Measurements from ENCODE around the gene FOXJ3. TPM values are rescaled to one million over a fixed set of nuclear protein-coding genes. Genes with fewer than 3 reads are reported as not detected.

The FOXJ3 gene
- total and polyA plus RNA-seq, 2 donors (not counting 1 experiment from before 2014, with no cell fraction given): 15.4 to 76.4 TPM

- H3K4me3 Mint-ChIP-seq: no peak overlapping the region
- H3K27me3 Mint-ChIP-seq: peaks cover 24% of the 10 kb centered on the region
- H3K27ac Mint-ChIP-seq: no peak overlapping the region
- no peak overlapping the region for H3K9ac ChIP-seq (ENCODE audit: low read length)
- no peaks in the 10 kb centered on the region for H3K79me2 ChIP-seq (ENCODE audit: control insufficient read depth, insufficient read depth, low read length)
- no peaks in the 10 kb centered on the region for H4K20me1 ChIP-seq (ENCODE audit: control insufficient read depth, insufficient read depth, low read length, poor library complexity, severe bottlenecking)
- H2AFZ ChIP-seq (ENCODE audit: insufficient read depth, low read depth, low read length, poor library complexity, severe bottlenecking): no peak overlapping the region
- H3K4me3 ChIP-seq (ENCODE audit: control extremely low read depth in 1 of 5, extremely low read depth in 1 of 5, insufficient read depth in 1 of 5, low read depth in 2 of 5, low read length in 4 of 5): no peak overlapping the region
- no peak for TF ChIP-seq EZH2 (IDR thresholded peaks at IDR 0.05; ENCODE audit: borderline replicate concordance, insufficient read depth, low read depth, low read length, poor library complexity, severe bottlenecking)
- TF ChIP-seq, protein P1, sequence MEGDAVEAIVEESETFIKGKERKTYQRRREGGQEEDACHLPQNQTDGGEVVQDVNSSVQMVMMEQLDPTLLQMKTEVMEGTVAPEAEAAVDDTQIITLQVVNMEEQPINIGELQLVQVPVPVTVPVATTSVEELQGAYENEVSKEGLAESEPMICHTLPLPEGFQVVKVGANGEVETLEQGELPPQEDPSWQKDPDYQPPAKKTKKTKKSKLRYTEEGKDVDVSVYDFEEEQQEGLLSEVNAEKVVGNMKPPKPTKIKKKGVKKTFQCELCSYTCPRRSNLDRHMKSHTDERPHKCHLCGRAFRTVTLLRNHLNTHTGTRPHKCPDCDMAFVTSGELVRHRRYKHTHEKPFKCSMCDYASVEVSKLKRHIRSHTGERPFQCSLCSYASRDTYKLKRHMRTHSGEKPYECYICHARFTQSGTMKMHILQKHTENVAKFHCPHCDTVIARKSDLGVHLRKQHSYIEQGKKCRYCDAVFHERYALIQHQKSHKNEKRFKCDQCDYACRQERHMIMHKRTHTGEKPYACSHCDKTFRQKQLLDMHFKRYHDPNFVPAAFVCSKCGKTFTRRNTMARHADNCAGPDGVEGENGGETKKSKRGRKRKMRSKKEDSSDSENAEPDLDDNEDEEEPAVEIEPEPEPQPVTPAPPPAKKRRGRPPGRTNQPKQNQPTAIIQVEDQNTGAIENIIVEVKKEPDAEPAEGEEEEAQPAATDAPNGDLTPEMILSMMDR (IDR thresholded peaks at IDR 0.05): no peak
- H3K9me3 Mint-ChIP-seq (ENCODE audit: insufficient read depth): no peaks in the 10 kb centered on the region
- H3K27me3 ChIP-seq (replicated peaks in 1 of 4; ENCODE audit: control extremely low read depth in 1 of 4, control insufficient read depth in 3 of 4, insufficient read depth in 4 of 4, low read length in 3 of 4): peaks cover 0 to 17% (median 4%) of the 10 kb centered on the region in 4 experiments
- CTCF ChIA-PET: interaction anchor here (0.9 kb wide), 1 partner anchor 568 kb away, joined by 3 read pairs; no protein-coding TSS in a partner anchor
- H3K4me1 ChIP-seq (ENCODE audit: control insufficient read depth in 2 of 2, insufficient read depth in 2 of 2, low read length in 2 of 2): no peaks in the 10 kb centered on the region
- no peaks in the 10 kb centered on the region for H3K4me1 Mint-ChIP-seq
- no peak overlapping the region for H3K27ac ChIP-seq (ENCODE audit: low read length in 2 of 2)
- POLR2A ChIA-PET: no interaction called here
- H3K4me2 ChIP-seq (replicated peaks; ENCODE audit: low read depth, low read length, poor library complexity, severe bottlenecking): no peak overlapping the region
- no peaks in the 10 kb centered on the region for H3K9me3 ChIP-seq (ENCODE audit: control extremely low read depth in 1 of 3, control insufficient read depth in 2 of 3, insufficient read depth in 1 of 3, low read length in 2 of 3)
- WGBS (ENCODE audit: insufficient coverage): 100% methylated on average over 1 of the region's 5 CpGs
- H3K36me3 ChIP-seq (replicated peaks in 1 of 2; ENCODE audit: control extremely low read depth in 1 of 2, control insufficient read depth in 1 of 2, extremely low read depth in 1 of 2, insufficient read depth in 2 of 2, low read length in 1 of 2): no peaks in the 10 kb centered on the region
- intact Hi-C loops (cut with micrococcal nuclease): no loop called here
- no peak for ATAC-seq (ENCODE audit: low read depth)
- no peak for DNase-seq
Observed at GRCh38 chr1:42141978-42142377, 193.1 kb downstream of the FOXJ3 start.

GRCh38 chr1:42140191-42140590, 194.8 kb downstream of the FOXJ3 start:
- ATAC-seq (ENCODE audit: low read depth): no peak
- Mint-ChIP-seq H3K9me3 (ENCODE audit: insufficient read depth) (no peaks in the 10 kb centered on the region), H3K27me3 (peaks cover 28% of the 10 kb centered on the region), H3K4me1 (no peaks in the 10 kb centered on the region), H3K27ac (no peak overlapping the region), H3K4me3 (no peak overlapping the region)
- no peak overlapping the region for H2AFZ ChIP-seq (ENCODE audit: insufficient read depth, low read depth, low read length, poor library complexity, severe bottlenecking)
- no peaks in the 10 kb centered on the region for H3K4me1 ChIP-seq (ENCODE audit: control insufficient read depth in 2 of 2, insufficient read depth in 2 of 2, low read length in 2 of 2)
- no peaks in the 10 kb centered on the region for H4K20me1 ChIP-seq (ENCODE audit: control insufficient read depth, insufficient read depth, low read length, poor library complexity, severe bottlenecking)
- H3K79me2 ChIP-seq (ENCODE audit: control insufficient read depth, insufficient read depth, low read length): no peaks in the 10 kb centered on the region
- ChIA-PET POLR2A (no interaction called here), CTCF (no interaction called here)
- H3K4me3 ChIP-seq (ENCODE audit: control extremely low read depth in 1 of 5, extremely low read depth in 1 of 5, insufficient read depth in 1 of 5, low read depth in 2 of 5, low read length in 4 of 5): no peak overlapping the region
- peaks cover 0 to 3% (median 0%) of the 10 kb centered on the region in 4 experiments for H3K27me3 ChIP-seq (replicated peaks in 1 of 4; ENCODE audit: control extremely low read depth in 1 of 4, control insufficient read depth in 3 of 4, insufficient read depth in 4 of 4, low read length in 3 of 4)
- no peak overlapping the region for H3K9ac ChIP-seq (ENCODE audit: low read length)
- H3K36me3 ChIP-seq (replicated peaks in 1 of 2; ENCODE audit: control extremely low read depth in 1 of 2, control insufficient read depth in 1 of 2, extremely low read depth in 1 of 2, insufficient read depth in 2 of 2, low read length in 1 of 2): no peaks in the 10 kb centered on the region
- 90% methylated on average over 1 of the region's 2 CpGs for WGBS (ENCODE audit: insufficient coverage)
- TF ChIP-seq EZH2 (IDR thresholded peaks at IDR 0.05; ENCODE audit: borderline replicate concordance, insufficient read depth, low read depth, low read length, poor library complexity, severe bottlenecking): no peak
- TF ChIP-seq, protein P1 (IDR thresholded peaks at IDR 0.05): no peak
- H3K27ac ChIP-seq (ENCODE audit: low read length in 2 of 2): no peak overlapping the region
- H3K4me2 ChIP-seq (replicated peaks; ENCODE audit: low read depth, low read length, poor library complexity, severe bottlenecking): no peak overlapping the region
- intact Hi-C loops (cut with micrococcal nuclease): no loop called here
- no peaks in the 10 kb centered on the region for H3K9me3 ChIP-seq (ENCODE audit: control extremely low read depth in 1 of 3, control insufficient read depth in 2 of 3, insufficient read depth in 1 of 3, low read length in 2 of 3)
- no peak for DNase-seq
